ENCODE results near the gene ABI3.

Gene ABI3

DNA sequence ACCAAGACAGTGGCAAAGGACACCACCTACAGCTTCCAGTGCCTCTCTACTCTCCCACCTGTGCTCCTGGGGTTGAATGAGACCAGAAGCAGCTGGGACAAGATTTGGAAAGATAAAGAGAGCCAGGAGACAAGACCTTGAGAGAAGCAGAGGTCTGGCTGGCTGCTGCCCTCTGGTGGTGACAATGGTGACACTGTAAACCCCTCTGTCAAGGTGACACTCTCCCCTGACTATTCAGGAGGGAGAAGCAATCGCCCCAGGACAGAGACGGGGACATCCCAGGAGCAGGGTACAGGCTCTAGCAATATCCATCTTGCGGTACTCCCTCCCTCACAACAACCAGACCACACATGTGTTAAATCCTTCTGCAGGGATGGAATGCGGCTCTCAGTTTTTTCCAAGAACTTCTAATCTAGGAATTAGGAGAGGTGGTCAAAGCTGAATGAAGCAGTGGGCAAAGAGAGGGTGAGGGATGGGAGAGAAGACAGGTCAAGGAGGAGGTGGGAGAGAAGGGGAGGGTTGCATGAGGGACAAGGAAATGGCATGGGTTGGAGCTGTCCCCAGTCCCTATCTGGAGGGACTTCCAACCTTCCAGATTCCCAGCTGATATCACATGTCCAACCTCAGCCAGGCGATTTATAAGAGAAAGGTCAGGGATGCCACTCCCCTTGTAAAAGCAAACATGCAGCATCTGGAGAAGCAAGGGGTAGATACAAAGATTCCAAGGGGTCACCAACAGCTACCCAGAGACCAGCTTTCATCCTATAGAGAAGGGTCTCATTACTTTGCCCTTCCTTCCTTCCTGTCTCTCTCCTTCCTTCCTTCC lies 17.1 kb downstream of the ABI3 start:
- peak; percentile 61 for DNase-seq

DNA sequence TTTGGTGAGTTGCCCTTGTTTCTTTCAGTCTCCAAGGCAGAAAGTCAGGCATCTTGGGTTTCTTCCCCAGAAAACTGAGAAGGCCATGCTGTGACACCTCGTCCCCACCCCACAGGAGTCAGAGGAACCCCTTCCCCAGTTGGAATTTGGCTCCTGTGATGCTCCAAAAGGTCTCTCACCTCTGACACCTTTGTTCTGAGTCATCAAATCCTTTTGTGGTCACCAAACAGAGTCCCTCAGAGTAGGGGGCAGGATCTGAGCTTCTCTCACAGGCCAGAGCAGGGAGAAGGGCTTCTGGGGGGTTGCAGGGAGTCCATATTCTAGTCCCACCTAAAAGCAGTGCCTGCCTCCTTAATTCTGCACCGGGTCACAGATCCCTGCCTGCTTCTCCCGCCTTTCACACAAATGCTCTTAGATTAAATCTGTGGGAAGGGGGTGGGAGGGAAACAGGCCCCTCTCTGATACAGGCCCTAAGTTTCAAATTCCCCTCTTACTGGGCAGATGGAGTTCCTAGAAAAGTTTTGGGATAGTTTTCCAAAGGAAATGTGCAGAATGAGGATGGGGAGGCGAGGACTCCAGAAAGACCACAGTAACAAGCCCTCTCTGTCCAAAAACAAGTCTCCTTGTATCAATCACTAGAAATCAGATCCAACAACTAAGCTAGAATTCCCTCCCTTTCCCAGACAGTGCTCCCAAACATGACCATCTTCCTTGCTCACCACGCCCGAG lies 18.7 kb downstream of the ABI3 start:
- no peak for DNase-seq

DNA sequence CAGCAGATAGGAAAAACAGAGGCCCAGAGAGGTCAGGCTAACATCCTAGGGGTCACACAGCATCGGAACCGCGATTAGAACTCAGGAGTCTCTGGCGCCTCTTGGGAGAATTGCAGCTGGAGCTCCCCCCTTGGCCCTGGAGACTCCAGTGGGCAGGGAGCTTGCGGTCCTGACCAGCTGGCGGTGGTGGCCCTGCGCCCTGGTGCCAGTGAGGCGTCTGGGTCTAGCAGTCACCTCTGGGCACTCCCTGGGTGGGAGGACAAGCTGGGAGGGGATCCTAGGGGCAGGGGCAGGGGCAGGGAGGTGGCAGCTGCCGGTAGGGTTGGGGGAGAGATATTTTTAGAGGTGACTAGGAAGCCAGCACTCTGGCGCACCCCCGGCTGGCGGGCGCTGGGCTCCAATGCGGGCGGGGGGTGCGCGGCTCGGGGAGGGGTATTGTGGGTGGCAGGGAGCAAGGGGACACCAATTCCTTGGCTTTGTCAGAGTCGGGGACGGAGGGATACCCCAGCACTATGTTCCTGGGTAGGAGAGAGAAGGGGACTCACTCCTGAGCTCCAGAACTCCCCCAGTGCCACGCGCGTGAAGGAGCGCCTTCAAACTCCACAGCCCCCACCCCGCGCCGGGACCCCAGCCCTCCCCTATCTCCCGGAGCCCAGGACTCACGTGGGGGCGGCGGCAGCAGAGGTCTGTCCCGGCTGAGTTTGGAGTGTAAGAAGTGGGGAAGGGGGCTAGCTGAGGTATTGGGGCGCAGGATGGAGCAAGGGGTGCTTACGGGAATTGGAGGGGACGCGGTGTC lies 19.5 kb downstream of the ABI3 start:
- DNase-seq = no peak

DNA sequence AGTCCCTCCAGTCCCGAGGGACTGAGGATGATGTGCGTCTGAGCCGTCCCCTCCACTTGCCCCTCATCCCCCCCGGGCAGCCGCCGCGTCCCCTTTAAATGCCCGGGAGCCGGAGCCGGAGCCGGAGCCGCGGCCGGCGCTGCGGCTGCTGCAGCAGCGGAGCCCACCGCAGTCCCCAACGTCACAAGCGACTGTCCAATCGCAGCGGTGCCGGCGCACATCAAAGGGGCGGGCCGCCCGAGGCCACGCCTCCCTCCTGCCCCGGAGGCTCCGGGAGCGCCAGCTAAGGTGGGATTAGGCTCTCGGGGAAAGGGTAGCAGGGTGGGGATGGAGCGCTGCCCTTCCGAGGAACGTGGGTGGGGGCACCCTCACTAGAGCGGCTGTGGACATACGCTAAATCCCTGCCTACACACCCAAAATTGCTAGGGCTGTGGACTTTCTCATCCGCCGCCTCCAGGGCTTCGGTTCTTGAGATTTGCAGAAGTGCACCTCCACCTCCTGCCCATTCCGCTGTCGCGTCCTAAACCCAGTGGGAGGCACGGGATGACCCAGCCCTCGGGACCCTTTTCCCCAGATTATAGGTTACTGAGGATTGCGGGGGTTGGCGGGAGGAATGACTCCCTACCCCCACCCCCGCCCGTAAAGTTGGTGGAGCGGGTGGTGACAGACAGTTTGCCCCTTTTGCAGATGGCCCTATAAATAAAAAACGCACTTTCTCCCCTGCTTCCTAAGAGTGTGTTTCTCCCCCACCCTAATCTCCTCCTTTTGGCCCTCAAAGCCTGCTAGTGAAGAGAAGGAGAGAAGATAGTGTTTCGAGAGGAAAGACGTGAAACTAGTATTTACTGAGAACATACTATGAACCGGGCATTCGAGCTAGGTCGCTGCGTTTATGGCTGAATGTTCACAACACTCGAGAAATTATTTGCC lies 20.4 kb downstream of the ABI3 start, which contains the start of gene PHOSPHO1:
PHOSPHO1 (minus strand) TSS at position 152 of the 927 bp plus-strand sequence. CDS start 4,096 bp downstream, outside the sequence.
- peak; percentile 80 for DNase-seq

DNA sequence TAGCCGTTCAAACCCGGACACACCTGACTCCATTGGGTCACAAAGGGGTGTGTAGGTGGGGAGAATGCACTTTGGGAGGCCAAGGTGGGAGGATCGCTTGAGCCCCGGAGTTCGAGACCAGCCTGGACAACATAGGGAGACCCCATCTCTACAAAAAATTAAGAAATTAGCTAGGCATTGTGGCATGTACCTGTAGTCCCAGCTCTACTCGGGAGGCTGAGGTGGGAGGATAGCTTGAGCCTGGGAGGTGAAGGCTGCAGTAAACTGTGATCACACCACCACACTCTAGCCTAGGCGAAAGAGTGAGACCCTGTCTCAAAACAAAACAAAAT lies 21.0 kb downstream of the ABI3 start:
- DNase-seq = no peak

DNA sequence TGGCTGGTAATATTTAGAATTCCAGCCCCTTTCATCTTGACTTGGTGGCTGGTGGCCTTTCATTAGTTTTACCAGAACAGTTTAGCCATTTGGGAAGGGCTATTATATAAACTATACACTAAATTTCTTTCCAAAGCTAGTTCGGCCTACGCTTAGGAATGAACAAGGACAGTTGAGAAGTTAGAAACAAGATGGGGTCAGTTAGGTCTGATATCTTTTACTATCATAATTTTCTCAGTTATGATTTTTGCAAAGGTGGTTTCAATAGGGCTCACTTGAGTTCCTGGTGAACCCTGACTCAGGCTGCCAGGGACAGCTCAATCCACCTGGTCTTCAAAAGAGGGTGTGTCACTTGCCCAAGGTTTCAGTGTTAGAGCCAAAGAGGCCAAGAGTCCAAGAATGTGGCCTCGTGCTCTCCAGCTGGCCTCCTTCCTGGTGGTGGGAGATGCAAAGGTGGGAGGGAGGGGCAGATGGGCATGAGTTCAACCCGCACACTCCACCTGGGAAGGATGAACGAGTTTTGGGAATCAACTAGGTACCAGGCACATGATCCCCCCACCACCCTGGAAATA lies 24.1 kb downstream of the ABI3 start:
- DNase-seq = no peak

DNA sequence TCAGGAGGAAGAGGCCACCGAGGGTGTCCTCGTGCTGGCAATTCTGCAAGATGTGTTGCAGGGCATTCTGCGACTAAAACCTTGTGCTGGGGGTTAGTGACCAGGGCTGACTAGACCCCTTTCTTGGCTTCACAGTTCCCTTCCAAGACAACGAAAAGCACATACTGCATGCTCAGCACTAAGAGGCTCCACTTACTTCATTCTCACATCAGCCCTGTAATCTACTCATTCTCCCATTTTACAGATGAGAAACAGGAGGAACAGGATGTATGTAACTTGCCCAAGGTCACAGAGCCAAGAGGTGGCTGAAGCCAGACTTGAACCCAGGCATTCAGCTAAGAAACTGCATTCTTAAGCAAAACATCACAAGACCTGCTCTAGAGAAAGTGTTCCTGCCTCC lies 25.4 kb downstream of the ABI3 start:
- no peak for DNase-seq

DNA sequence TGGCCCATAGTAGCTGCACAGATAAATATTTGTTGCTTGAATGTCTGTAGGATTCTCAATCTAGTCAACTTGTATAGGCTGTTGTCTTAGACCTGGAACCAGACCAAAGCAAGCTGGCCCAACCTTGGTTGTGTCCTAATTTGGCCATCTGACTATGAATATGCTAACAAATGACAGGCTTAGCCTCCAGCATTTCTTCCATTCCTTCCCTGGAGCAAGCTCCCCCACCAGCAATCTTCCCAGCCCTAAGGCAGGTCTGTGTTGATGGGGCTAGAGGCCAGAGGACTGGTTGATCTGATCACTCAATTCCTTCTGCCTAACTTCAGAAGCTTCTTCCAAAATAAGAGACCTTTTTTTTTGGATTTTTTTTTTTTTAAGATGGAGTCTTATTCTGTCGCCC lies 29.5 kb downstream of the ABI3 start:
- no peak for DNase-seq

DNA sequence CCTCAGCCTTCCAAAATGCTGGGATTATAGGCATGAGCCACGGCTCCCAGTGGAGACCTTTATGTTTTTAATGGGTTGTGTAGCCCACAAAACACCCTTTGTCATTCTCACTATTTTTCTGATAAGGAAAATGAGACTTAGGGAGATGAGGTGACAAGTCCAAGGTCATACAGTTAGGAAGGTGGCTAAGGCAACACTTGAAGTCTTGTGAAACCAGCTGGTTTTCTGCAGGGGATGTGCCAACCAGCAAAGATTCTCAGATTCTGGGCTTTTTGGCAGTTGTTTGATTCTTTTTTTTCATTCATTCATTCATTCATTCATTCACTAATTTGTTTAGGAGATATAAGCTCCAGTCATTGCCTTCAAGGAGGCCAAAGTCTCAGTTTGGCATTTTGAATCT lies 30.1 kb downstream of the ABI3 start:
- no peak for DNase-seq

DNA sequence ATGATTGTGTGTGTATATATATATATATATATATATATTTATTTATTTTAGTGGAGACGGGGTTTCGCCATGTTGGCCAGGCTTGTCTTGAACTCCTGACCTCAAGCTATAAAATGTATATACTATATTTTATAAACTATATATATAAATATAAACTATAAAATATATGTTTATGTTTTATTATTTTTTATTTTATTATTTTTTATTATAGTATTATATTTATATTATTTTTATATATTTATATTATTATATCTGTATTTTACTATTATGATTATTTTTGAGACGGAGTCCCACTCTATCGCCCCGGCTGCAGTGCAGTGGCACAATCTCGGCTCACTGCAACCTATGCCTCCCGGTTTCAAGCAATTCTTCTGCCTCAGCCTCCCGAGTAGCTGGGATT lies 30.5 kb downstream of the ABI3 start:
- no peak for DNase-seq

DNA sequence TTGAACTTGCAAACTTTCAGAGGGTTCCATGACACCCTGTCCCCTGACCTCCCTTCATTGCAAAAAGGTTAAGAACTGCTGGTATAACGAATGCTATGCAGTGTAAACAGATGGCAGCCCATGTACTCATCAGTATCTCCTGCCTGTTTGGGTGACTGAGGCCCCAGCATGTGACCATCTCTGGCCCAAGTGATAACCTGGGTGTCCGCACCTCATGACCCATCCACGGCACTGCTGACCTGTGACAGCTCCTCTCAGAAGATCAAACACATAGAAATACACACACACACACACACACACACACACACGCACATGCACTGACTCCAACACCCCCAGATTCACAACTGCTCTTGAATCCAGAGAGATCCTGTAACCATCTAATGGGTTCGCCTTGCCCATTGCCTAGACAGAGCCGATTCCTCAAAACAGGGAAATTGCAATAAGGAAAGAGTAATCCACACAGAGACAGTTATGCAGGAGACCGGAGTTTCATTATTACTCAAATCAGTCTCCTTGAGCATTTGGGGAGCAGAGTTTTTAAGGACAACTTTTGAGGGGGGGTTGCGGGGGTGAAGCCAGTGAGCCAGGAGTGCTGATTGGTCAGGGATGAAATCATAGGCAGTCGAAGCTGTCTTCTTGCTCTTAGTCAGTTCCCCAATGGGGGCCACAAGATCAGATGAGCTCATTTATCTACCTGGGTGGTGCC lies 31.3 kb downstream of the ABI3 start:
- DNase-seq = no peak

DNA sequence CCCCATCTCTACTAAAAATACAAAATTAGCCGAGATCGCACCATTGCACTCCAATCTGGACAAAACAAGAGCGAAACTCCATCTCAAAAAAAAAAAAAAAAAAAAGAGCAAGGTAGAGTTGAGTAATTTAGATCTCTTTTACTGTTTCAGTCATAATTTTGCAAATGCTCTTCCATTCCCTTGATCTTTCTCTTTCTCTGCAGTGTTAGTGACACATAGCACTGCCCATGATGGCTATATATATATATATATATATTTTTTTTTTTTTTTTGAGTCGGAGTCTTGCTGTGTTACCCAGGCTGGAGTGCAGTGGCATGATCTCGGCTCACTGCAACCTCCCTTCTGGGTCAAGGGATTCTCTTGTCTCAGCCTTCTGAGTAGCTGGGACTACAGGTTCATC lies 32.3 kb downstream of the ABI3 start:
- no peak for DNase-seq

DNA sequence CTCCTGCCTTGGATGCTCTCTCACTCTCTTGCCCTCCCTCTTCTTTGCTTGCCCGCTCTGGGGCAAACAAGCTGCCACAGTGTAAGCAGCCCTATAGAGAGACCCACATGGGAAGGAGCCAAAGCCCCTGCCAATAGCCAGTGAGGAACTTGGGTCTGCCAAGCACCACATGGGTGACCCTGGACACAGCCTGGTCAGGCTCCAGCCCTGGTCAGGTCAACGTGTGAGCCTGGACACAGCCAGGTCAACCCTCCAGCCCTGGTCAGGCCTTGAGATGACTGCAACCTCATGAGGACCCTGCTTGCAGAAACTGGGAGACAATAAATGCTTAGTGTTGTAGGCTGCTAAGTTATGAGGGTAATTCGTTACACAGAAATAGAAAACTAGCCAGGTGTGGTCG lies 34.3 kb downstream of the ABI3 start:
- no peak for DNase-seq

DNA sequence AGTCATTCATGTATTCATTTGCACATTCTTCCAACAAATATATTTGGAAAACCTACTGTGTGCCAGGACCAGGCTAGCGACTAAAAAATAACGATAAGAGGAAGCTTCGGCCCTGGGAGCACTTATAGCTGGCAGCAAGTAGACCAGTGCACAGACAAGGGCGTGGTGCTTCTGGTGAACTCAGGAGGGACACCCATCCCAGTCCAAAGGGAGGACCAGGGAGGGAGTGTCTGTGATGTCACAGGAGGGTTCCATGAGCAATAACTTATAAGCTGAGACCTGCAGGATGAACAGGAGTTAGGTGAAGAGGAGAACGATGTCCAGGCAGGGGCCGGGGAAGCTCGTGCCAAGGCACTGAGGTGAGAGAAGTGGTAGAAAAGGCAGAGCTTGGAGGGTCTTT lies 37.4 kb downstream of the ABI3 start:
- DNase-seq = no peak

DNA sequence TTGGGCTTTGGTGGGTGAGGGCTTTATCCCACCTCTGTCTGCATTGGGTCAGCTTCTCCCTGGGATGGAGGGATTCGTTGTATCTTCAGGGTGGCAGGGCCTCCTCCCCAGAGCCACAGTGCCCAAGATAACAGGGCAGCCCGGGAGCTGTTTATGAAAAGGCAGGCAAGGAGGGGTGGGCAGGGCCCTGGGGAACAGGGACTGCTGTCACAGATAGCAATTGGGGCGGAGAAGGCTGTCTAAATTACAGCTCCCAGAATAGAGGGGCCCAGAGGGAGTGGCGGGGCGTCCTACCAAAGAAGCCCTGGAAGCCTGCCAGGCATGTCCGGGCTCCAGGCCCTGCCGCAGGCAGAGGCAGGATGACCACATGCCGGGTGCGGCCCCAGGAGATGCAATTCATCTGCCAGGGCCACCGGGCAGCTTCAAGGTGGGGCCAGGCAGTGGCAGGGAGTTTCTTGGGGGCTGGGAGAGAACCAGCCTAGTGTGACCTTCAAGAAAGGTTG lies 38.8 kb downstream of the ABI3 start:
- DNase-seq = no peak

DNA sequence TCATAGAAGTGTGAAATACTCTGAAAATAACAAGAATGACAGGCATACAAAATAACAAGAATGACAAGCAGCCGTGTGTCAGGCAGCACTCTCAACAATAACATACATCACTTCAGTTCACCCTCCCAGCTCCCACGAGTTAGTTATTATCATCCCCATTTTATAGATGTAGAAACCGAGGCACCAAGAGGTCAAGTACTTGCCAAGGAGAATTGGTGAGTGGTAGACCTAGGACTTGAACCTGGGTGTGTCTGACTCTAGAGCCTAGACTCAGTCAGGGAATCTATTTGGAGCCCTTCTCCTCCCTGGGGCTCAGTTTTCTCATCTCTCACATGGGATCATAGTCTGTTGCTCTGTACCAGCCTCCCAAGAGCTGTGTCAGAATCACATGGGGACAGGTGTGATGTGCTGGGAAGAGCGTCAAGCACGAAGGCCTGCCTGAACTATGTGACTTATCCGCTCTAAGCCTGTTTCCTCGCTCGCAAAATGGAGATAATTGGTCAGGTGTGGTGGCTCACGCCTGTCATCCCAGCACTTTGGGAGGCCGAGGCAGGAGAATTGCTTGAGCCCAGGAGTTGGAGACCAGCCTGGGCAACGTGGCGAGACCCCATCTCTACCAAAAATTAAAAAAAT lies 39.5 kb downstream of the ABI3 start:
- no peak for DNase-seq

DNA sequence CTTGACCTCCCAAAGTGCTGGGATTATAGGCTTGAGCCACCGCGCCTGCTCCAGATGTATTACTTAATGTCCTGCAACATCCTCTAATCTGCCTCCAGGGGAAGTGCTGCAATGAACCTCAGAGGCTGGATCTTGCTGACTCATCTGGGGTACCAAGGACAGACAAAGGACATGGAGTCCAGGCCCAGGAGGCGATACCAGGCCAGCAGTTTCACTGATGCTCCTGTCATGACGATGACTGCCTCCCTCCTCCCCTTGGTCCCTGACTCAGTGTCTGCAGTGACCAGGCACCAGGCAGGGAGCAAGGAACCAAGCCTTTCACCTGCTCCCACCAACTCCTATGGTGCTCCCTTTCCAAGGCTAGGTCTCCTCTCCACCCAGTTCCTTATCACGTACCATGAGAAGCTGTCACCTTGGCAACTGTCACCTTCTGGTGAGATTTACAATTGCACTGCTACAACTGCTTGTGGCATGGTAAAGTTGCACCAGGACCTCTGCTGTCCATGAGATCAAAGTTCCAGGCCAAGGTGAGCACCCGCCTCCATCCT lies 41.7 kb downstream of the ABI3 start:
- DNase-seq = no peak

DNA sequence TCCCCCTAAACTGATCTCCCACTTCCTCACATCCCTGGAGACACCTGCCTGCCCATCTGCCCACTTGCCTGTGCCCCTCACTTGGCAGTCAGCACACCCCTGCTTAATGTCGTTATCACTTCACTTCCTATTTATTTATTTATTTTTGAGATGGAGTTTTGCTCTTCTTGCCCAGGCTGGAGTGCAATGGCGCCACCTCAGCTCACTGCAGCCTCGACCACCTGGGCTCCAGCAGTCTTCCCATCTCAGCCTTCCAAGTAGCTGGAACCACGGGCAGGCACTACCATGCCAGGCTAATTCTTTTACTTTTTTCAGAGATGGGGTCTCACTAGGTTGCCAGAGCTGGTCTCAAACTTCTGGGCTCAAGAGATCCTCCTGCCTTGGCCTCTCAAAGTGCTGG lies 43.6 kb downstream of the ABI3 start:
- DNase-seq = no peak

DNA sequence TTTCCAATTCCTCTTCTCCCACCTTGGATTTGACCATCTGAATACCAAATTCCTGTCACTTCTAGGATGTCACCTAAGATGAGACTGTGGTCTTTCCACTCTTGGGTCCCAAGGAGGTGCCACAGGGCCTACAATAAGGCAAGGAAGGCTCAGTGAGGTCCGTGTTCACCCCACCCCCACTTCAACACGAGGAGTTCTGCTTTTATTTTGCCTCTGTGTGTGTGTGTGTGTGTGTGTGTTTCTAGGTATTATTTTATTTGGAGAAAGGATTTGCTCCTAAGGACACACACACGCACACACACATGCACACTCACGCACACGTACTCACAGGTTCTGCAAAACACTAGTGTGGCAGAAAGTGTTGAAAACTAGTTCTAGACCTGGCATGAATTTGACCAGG lies 44.6 kb downstream of the ABI3 start:
- no peak for DNase-seq

DNA sequence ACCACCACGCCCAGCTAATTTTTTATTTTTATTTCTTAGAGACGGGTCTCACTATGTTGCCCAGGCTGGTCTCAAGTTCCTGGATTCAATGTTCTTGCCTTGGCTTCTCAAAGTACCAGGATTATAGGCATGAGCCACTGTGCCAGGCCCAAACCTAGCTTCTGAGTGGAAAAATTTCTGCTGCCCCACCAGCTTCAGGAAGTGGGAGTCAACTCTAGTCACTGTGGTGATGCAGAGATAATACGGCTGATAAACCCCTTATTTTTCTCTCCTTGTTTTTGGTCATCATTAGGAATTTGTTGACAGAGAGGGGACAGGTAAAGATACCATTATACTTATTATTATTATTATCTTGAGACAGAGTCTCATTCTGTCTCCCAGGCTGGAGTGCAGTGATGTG lies 47.9 kb downstream of the ABI3 start:
- no peak for DNase-seq

DNA sequence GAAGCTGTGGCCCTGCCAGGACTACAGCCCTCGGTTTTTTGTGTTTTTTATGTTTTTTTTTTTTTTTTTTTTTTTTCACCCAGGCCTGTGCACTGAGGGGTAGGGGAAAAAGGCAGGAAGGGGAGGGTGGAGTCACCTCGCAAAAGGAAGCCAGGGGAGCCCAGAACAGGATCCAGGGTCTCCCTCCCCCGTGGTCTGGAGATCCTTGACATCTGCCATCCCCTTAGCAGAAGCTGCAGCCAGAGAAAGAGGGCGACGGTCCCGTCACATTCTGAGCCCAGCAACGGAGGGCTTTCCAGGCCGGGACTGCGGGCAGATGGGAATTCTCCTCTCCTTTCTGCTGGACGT lies 49.1 kb downstream of the ABI3 start:
- peak; percentile 2 for DNase-seq

Measured in fibroblast of skin of right biceps (primary cell).